HG02571 (cell line): Measurements from ENCODE around the gene CYFIP1.

Experiments used
- ATAC-seq: cut with Tn5 transposase; IDR thresholded peaks from one replicate; pipeline ENCODE4 v1.9.1; 2021; ENCODE audit warnings: mild to moderate bottlenecking, moderate library complexity; ENCODE audit not compliant: unreplicated experiment

The CYFIP1 gene

DNA sequence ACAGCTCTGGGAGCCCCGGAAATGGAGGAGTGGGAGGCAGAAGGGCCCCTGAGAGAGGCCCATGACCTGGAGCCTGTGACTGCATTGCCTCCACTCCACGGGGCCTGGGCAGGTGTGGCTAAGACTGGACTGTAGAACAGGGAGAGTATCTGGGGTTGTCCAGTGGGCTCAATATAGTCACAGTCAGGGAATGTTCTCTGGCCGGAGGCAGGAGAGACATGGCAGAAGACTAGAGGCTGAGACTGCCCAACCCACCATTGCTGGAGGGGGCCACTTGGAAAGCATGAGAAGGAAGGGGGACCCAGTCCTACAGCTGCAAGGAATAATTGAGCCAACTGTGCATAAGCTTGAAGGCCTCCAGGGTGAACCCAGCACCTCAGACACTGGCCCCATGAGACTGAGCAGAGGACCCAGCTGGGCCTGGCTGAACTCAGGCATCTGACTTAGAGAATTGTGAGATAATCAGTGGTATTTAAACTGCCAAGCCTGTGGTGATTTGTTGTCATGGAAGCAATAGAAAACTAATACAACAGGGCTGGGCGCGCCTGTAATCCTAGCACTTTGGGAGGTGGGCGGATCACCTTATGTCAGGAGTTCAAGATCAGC lies 108.6 kb downstream of the CYFIP1 start:
- ATAC-seq = no peak

DNA sequence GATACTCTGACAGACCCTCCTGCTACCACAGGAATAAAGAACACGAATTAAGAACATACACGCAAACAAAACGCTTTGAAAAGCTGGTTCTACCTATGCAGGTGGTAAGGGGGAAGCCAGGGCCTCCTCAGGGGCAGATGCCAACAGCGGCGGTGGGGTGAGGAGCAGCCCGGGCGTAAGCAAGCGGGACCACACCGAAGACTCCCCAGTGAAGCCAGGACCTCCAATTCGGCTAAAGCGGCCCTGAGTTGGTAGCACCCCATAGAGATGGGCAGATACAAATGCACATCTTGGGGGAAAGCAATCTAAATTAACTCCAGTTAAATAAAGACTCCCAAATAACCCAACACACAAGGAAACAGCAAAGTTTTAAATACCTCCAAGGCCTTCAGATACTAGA lies 109.3 kb downstream of the CYFIP1 start:
- ATAC-seq = no peak

DNA sequence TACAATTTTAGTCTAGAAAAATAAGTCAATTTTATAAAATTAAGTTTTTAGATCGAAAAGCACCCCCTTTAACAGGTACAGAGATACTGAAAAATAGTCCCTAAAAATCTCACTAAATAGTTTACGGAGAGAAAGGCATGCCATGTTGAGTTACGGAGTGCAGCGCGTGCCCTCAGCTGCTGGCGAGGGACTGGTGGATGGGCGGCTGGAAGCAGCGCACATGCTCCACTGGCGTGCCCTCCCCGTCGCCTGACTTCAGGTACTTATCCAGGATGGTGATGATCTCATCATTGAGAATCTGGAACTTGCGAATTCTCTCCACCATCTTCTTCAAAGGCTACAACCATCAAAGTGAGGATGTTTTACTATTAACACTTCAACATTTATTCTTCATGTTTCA lies 110.3 kb downstream of the CYFIP1 start:
- ATAC-seq = no peak

DNA sequence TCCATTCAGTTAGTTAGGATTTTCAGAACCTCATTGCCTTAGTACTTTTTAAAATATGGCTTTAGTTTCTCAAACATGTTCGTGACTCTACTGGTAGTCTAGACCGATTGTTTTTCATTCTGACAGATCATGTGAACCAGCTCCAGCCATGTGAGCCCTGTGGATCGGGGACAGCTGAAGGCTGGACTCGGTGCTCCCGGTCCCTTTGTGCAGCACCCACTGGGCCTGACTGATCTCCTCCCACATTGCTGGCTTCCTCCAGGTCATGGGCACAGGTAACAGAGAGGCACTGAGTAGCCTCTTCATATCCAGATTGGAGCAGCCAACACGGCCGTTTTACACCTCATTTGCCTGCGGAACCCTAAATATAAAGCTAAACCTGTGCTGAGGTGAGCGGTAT lies 111.2 kb downstream of the CYFIP1 start:
- no peak for ATAC-seq

DNA sequence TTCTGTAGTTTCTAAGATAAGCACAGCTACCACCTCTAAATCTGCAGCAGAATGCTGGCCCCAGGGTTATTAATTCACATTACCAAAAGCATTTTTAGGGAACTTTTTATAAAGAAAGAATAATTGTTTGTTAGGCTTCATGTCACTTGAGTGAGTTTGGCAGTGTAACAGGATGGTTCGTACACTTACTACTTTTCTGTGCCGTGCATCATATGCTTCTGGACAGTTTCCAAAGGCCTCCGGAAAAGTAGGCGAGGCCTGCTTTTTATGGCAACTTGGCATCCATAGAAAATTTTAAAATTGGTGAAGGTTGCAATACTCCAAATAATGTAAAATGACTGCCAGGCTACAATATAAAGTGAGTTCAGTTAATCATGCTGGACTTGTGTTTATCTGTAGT lies 111.7 kb downstream of the CYFIP1 start:
- ATAC-seq = no peak

DNA sequence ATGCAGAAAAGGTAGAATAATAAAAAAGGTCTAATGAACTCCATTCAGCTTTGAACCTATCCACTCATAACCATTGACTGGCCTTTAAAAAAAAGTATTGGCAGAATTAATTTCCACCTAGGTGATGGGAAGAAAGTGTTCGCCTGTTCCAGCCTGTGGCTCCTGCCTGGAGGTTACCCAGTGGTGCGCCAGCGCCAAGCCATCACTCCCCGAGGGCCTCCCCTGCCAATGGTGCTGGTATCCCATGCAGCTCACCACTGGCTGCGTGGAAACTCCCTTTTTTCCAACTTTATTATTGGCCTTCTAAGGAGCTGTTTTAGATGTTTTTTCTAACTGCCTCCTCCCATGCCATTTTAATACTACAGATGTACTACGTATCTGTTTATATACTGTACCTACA lies 112.3 kb downstream of the CYFIP1 start:
- ATAC-seq = no peak

DNA sequence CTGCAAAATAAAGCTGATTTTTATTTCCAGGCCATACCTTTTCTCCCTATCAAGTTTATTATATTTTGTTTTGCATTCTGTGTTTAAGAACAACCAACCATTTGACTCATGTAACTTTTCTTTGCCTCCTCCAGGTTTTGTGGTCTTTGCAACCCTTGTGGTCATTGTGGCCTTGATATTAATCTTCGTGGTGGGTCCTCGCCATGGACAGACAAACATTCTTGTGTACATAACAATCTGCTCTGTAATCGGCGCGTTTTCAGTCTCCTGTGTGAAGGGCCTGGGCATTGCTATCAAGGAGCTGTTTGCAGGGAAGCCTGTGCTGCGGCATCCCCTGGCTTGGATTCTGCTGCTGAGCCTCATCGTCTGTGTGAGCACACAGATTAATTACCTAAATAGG lies 114.1 kb downstream of the CYFIP1 start:
- no peak for ATAC-seq

DNA sequence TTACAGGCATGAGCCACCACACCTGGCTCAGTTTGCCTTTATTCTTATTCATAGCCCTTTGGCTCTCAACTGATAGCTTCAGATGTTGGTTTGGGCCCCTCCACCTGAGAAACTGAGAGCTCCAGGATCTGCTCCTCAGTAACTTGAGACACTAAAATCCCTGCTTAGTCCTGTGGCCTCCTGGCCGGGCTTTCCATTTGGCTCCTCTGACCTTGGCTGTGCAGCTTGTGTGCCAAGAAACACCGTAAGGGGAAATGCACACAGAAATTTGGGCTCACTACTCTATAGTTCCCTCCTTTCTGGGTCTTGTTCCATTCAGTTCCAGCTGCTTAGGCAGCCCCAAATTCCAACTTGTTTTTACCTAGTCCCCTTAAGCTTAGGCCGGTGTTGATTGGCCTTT lies 116.8 kb downstream of the CYFIP1 start:
- ATAC-seq = no peak

DNA sequence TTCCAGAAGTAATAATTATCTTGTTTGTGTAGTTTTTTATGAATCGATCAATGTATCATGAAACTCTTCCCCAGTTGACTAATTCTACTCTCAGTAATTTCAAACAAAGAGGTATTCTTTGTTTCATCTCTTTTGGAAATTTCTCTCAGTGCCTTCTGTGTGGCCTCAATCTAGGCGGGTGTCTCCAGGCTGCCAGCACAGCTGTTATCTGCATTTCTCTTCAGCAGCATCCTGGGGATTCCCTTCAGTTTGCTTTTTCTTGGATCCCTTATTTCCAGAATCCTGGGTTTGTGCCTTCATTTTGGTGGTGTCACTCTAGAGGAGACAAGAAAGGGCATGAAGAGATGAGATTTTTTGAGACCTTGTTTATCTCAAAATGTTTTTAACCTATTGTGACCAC lies 119.0 kb downstream of the CYFIP1 start:
- ATAC-seq = no peak

DNA sequence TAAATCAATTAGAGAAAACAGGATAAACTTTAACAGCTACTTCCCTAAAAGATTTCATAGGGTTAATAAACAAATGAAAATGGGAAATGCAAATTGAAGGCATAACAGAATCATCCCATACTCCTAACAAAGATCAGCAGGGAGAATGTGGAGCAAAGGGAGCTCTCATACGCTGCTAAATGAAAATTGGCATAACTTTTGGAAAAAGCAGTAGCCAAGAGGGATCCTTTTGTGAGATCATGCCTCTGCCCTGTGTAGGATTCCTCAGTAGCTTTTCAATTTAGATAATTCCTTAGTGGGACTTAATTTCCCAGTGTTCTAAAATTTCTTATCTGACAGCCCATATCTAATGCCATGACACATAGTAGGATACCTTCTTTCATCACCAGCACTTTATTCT lies 123.5 kb downstream of the CYFIP1 start:
- no peak for ATAC-seq

DNA sequence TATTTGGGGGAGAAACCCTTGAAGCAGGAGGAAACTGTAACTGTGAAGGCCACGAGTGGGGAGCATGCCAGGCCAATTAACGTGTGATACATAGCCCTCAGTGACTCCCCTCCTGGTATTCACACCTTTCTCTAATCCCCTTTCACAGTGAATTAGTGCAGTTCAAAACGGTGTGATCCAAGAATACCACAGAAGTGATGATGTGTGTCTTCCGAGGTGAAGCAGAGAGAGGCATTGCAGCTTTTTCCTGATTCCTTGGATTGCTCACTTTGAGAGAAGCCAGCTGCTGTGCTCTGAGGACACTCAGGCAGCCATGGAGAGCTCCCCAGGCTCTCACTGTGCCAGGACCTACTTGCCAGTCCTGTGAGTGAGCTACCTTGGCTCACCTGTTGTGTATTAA lies 124.4 kb downstream of the CYFIP1 start:
- no peak for ATAC-seq

DNA sequence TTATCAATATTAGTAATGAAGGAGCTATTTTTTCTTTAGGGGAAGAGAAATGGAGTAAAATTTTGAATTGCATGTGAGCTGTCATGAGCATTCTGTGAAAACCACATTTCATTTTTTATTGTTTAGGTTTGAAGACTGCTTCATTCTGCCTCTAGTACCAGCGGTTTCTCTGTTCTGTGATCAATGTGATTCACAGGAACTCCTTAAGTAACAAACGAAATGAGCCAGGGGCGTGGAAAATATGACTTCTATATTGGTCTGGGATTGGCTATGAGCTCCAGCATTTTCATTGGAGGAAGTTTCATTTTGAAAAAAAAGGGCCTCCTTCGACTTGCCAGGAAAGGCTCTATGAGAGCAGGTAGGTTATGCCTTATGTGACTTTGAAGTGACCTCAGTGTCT lies 128.7 kb downstream of the CYFIP1 start:
- ATAC-seq = no peak

DNA sequence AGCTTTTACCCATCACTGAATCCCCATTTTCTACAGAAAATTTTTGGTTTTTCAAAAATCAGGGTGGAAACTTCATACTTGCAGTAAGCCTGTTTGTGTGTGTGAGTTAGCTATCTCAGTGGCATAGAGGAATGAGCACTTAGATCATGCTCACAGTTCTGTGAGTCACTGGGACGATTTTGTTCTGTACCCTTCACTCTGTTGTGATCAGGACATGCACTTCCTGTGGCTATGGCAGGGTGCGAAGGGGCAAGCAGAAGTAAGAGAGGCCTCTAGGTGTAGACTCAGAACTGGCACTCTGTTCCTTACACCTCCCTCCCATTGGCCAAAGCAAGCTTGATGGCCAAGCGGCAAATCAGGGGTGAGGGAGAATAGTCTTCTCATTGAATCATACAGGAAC lies 130.1 kb downstream of the CYFIP1 start:
- no peak for ATAC-seq

DNA sequence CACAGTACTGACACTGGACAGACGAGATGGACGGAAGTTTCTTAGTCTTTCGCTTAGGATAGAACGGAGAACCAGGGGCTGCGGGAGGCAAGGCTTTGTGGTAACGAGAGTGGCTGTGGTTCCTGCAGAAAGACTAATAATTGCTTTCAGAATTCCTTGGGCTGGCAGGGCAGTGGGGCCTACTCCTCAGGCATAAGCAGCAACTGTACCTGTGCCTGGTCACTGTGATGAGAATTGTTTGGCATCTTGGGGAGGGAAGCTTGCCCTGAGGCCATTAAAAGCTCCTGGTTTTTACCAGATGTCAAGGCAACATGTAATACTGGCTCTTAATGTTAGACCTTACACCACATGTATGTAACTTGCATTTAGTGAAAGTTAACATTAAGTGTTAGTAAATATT lies 134.1 kb downstream of the CYFIP1 start:
- no peak for ATAC-seq

DNA sequence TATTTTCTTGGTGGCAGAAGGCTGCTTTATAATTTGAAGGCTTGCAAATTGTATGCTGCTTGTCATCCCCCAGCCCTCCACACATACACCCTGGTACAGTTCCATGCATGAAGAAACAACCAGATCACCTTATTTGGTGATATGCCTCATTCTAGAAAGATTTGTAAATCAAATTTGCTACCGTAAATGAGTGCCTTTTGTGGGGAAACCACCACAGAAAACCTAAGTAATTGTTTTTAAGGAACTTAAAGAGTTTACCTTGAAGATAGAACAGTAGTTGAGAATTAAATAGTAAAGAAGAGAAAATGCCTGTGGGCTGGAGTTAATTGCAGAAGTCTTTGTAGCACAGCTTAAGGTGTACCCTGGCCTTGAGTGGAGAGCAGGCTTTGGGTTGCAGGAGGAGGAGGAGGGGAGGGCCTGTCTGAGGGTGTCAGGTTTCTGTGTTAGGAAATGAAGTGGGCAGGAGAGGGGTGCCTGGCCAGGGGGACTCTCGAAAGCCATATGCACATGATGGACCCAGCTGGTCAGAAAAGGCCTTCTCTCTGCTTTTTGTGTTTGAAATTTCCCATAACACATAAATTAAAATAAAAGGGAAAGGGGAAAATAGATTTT lies 134.8 kb downstream of the CYFIP1 start:
- no peak for ATAC-seq

DNA sequence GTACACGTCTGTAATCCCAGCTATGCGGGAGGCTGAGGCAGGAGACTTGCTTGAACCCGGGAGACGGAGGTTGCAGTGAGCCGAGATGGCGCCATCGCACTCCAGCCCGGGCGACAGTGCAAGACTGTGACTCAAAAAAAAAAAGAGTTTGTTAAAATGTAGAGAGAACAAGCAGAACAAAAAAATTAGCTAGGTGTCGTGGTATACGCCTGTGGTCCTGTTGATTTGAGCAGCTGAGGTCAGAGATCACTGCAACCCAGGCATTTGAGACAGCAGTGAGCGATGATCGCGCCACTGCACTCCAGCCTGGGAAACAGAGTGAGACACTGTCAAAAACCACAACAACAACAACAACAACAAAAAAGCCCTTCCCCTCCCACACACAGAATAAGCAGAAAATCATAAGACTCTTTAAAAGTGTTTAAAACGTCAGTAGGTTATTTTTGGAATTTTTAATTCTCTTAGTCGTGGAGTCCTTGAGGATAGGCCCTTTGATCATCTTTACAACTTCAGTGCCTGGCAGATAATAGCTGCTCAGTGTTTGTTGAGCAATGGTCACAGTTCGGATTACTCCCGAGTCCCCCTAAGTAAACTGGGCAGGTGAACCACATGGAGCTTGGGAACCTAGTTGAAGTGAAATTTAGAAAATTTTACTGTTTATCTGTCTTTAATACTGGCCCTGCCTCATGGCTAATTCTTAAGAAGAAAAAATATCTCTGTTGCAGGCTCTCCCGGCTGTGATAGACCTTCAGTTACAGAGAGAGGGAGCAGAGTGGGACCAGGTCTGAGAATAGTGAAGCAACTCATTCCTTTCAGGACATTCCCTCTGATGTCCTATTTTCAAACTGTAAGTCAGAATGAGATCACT lies 135.5 kb downstream of the CYFIP1 start:
- ATAC-seq = no peak

DNA sequence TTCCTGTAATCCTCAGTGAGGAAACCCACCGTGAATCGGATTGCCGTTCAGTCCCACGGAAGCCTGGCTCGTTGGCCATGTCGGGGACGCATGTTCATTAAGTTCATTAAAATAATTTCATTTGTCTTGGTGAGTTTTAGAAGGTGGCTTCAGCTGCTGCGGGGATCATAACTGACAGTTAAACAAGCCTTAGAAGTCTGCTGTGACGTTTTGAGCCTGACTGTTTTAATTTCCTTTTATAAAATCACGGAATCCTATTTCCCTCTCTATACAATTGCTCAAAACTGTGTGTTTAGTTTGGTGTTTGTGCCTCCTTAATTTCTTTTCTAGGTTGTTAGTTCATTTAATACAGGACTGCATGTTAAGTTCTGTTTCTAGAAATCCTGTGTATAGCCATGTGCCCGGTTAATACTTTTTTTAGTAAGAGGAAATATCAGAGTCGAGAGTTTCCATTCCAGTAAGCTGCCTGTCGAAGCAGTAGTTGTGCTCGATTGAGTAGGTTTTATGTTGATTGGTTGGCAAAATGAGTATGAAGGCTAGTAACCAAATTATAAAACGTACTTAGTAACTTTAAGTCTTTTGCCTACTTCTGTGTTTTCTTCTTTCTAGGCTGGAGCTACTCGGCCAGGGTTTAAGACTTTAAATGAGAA lies 141.0 kb downstream of the CYFIP1 start:
- no peak for ATAC-seq

DNA sequence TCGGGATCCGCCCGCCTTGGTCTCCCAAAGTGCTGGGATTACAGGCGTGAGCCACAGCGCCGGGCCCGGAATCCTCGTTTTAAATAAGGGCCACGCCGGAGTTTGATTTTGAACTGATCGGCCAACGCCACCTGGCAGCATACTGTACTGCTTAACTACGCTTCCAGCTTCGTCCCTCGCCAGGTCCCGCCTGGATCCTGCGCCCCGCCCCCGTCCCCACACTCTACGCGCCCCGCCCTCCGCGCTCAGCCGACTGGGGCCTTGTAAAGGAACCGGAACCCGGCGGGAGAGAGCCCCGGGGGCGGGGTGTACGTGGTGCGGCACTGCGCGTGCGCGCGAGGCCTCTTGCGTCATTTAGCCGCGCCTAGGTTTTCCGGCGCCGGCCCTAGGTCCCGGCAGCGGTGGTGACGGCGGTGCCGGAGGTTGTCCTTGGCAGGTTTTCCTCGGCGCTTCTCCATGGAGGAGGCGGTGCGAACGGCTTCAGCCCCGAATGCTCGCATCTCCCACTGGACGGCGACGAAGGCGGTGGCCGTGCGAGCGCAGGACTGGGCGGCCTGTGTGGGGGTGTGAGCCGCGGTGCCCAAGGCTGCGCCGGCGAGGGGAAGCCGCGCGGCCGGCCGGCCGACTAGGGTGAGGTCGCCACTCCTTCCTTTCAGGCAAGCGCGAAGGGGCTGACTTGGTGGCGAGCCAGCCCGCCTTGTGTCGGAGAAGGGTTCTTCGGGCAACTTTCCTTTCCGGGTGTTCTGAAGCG lies 141.7 kb downstream of the CYFIP1 start, which contains the start of gene NIPA2:
TSS of gene NIPA2 (plus strand) at position 375 of the 751 bp plus-strand sequence. CDS start 13,066 bp downstream, outside the sequence.
- ATAC-seq = peak; percentile 79

DNA sequence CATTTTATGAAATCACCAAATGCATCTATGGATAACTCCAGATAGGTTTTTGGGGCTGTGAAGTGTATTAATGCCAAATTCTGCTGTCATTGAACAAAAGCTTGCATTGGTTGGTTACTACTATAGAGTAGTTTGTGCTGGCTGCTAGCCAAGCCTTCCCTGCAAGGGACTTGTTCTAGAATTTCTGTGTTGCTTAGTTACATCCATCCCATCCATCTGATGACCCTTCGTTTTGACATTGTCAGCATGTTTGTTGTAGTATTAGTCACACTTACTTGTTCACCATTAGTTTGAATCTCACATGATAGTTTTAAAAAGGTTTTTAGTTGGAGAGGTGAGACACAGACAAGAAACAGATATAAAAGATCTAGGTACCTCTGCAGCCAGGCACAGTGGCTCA lies 148.7 kb downstream of the CYFIP1 start:
- no peak for ATAC-seq

DNA sequence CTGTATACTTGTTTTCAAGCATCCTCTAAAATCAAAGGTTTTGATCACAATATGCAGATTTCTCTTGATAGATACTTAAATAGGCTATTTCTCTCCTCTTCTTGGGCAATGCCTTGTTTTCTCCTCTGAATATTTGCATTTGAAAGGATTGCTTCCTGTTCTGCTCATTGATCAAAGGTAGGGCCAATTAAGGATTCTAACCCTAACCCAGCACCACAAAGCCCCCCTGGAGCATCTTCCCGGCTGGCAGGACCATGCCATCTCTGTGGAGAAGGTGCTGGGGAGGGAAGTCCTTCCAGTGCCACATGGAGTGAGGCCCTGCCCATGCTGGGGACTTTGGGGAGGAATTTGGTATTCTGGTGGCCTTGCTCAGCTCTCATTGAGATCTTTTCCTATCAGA lies 153.0 kb downstream of the CYFIP1 start:
- ATAC-seq = no peak
